ENCODE measurements around the gene CYP2W1.
"Not testable (repeated sequence)": the region's sequence is repeated elsewhere in the genome, so short reads cannot be mapped to it uniquely, and the experiment has no call there.

Gene CYP2W1

GRCh38 chr7:997404-998395 is 14.7 kb downstream of the CYP2W1 start:
- DNase-seq = no peak

- no peak for DNase-seq
Observed at GRCh38 chr7:999149-999879, 16.3 kb downstream of the CYP2W1 start.

GRCh38 chr7:999941-1000935 is 17.3 kb downstream of the CYP2W1 start:
- no peak for DNase-seq

GRCh38 chr7:1001069-1001770 is 18.2 kb downstream of the CYP2W1 start:
- not testable (repeated sequence) for DNase-seq

GRCh38 chr7:1002026-1002425 is 19.0 kb downstream of the CYP2W1 start:
- not testable (repeated sequence) for DNase-seq

GRCh38 chr7:1002445-1002844 is 19.5 kb downstream of the CYP2W1 start:
- not testable (repeated sequence) for DNase-seq

GRCh38 chr7:1004018-1004852 is 21.3 kb downstream of the CYP2W1 start:
- no peak for DNase-seq

- DNase-seq = no peak
Observed at GRCh38 chr7:1005303-1005702, 22.3 kb downstream of the CYP2W1 start.

GRCh38 chr7:1007901-1008300 is 24.9 kb downstream of the CYP2W1 start:
- DNase-seq = no peak

- DNase-seq = no peak
Observed at GRCh38 chr7:1008733-1009363, 25.9 kb downstream of the CYP2W1 start.

- no peak for DNase-seq
Observed at GRCh38 chr7:1009747-1010146, 26.8 kb downstream of the CYP2W1 start.

GRCh38 chr7:1010226-1010625 is 27.2 kb downstream of the CYP2W1 start:
- DNase-seq = no peak

- no peak for DNase-seq
Observed at GRCh38 chr7:1011297-1012003, 28.5 kb downstream of the CYP2W1 start.

GRCh38 chr7:1012004-1012715 is 29.2 kb downstream of the CYP2W1 start:
- no peak for DNase-seq

GRCh38 chr7:1012716-1013095 is 29.7 kb downstream of the CYP2W1 start:
- DNase-seq = no peak

- DNase-seq = no peak
Observed at GRCh38 chr7:1013581-1013980, 30.6 kb downstream of the CYP2W1 start.

GRCh38 chr7:1014681-1015080 is 31.7 kb downstream of the CYP2W1 start:
- DNase-seq = no peak

GRCh38 chr7:1015196-1016121 is 32.5 kb downstream of the CYP2W1 start:
- DNase-seq = no peak
